ENCODE results near the gene TXNDC5.

The TXNDC5 gene

GRCh38 chr6:7954477-7955200 is 44.1 kb upstream of the TXNDC5 start:
- H3K27ac ChIP-seq: no peak overlapping the region
- H3K36me3 ChIP-seq: no peaks in the 10 kb centered on the region
- H3K27me3 ChIP-seq: no peaks in the 10 kb centered on the region
- H3K4me1 ChIP-seq (ENCODE audit: control insufficient read depth in 1 of 2, insufficient read depth in 1 of 2, low read depth in 1 of 2, low read length in 1 of 2): no peaks in the 10 kb centered on the region
- H3K9me3 ChIP-seq: no peaks in the 10 kb centered on the region
- H3K4me3 ChIP-seq (ENCODE audit: low read depth in 1 of 2, low read length in 1 of 2): no peak overlapping the region
- no peak for TF ChIP-seq CTCF (IDR thresholded peaks at IDR 0.05)

GRCh38 chr6:7953753-7954152 is 43.2 kb upstream of the TXNDC5 start:
- H3K36me3 ChIP-seq: no peaks in the 10 kb centered on the region
- no peaks in the 10 kb centered on the region for H3K27me3 ChIP-seq
- no peak overlapping the region for H3K4me3 ChIP-seq (ENCODE audit: low read depth in 1 of 2, low read length in 1 of 2)
- no peaks in the 10 kb centered on the region for H3K9me3 ChIP-seq
- H3K4me1 ChIP-seq (ENCODE audit: control insufficient read depth in 1 of 2, insufficient read depth in 1 of 2, low read depth in 1 of 2, low read length in 1 of 2): no peaks in the 10 kb centered on the region
- no peak for TF ChIP-seq CTCF (IDR thresholded peaks at IDR 0.05)
- no peak overlapping the region for H3K27ac ChIP-seq

- Histone ChIP-seq H3K27ac (no peak overlapping the region), H3K36me3 (no peaks in the 10 kb centered on the region), H3K4me3 (ENCODE audit: low read depth in 1 of 2, low read length in 1 of 2) (no peak overlapping the region), H3K27me3 (no peaks in the 10 kb centered on the region), H3K4me1 (ENCODE audit: control insufficient read depth in 1 of 2, insufficient read depth in 1 of 2, low read depth in 1 of 2, low read length in 1 of 2) (peaks cover 0 to 3% of the 10 kb centered on the region in 2 experiments), H3K9me3 (no peaks in the 10 kb centered on the region)
- no peak for TF ChIP-seq CTCF (IDR thresholded peaks at IDR 0.05)
Measured at GRCh38 chr6:7939864-7940228, 29.3 kb upstream of the TXNDC5 start.

- H3K27ac ChIP-seq: no peak overlapping the region
- H3K4me1 ChIP-seq (ENCODE audit: control insufficient read depth in 1 of 2, insufficient read depth in 1 of 2, low read depth in 1 of 2, low read length in 1 of 2): peaks cover 0 to 3% of the 10 kb centered on the region in 2 experiments
- no peaks in the 10 kb centered on the region for H3K36me3 ChIP-seq
- TF ChIP-seq CTCF (IDR thresholded peaks at IDR 0.05): no peak
- no peaks in the 10 kb centered on the region for H3K27me3 ChIP-seq
- no peaks in the 10 kb centered on the region for H3K9me3 ChIP-seq
- H3K4me3 ChIP-seq (ENCODE audit: low read depth in 1 of 2, low read length in 1 of 2): no peak overlapping the region
Measured at GRCh38 chr6:7939184-7939863, 28.7 kb upstream of the TXNDC5 start.

- H3K4me1 ChIP-seq (ENCODE audit: control insufficient read depth in 1 of 2, insufficient read depth in 1 of 2, low read depth in 1 of 2, low read length in 1 of 2): peaks cover 0 to 3% of the 10 kb centered on the region in 2 experiments
- H3K9me3 ChIP-seq: no peaks in the 10 kb centered on the region
- no peak overlapping the region for H3K4me3 ChIP-seq (ENCODE audit: low read depth in 1 of 2, low read length in 1 of 2)
- H3K36me3 ChIP-seq: no peaks in the 10 kb centered on the region
- no peak overlapping the region for H3K27ac ChIP-seq
- TF ChIP-seq CTCF (IDR thresholded peaks at IDR 0.05): no peak
- H3K27me3 ChIP-seq: no peaks in the 10 kb centered on the region
Measured at GRCh38 chr6:7938562-7939183, 28.1 kb upstream of the TXNDC5 start.
